T-helper 17 cell (primary cell): ENCODE data around the gene PLA2G4B. TPM values are rescaled to one million over a fixed set of nuclear protein-coding genes. Genes with fewer than 3 reads are reported as not detected.

Source experiments
- ATAC-seq: fragments of 150-1000 bp; cut with Tn5 transposase; 2 replicates; pipeline ENCODE4 v1.10.0; 2021; ENCODE audit warnings: mild to moderate bottlenecking, moderate library complexity
- DNase-seq, 3 donors: peaks; one replicate each; pipeline versions ENCODE4 v3.0.0 to v3.0.0-alpha.2; 2020 to 2021
- H3K9me3 ChIP-seq: one replicate; pipeline ENCODE4 v1.7.0; 2013; ENCODE audit warnings: low read length, mild to moderate bottlenecking; ENCODE audit not compliant: control insufficient read depth, poor library complexity, severe bottlenecking
- H3K27ac Mint-ChIP-seq: one replicate; pipeline ENCODE4 v1.8.0; 2022; ENCODE audit warnings: mild to moderate bottlenecking, moderate library complexity, mixed read lengths
- H3K27me3 Mint-ChIP-seq: one replicate; pipeline ENCODE4 v1.8.0; 2022; ENCODE audit warnings: mixed read lengths
- H3K36me3 Mint-ChIP-seq: one replicate; pipeline ENCODE4 v1.8.0; 2022; ENCODE audit warnings: low read depth, mixed read lengths
- H3K4me1 Mint-ChIP-seq: one replicate; pipeline ENCODE4 v1.8.0; 2022; ENCODE audit warnings: mild to moderate bottlenecking, mixed read lengths
- H3K4me3 Mint-ChIP-seq: one replicate; pipeline ENCODE4 v1.8.0; 2022; ENCODE audit warnings: mild to moderate bottlenecking, moderate library complexity, mixed read lengths
- total RNA-seq, 4 donors: library from RNA in 2 of 4; stranded (reverse) in 2 of 4; gene quantifications; one replicate each; pipeline ENCODE4 v1.2.3 and lab custom pipeline; 2022 to 2026

PLA2G4B gene
- total RNA-seq, 2 donors from 2014 or later = 23.1 to 34.8 TPM

GRCh38 chr15:41865490-41866055, 26.9 kb downstream of the PLA2G4B start:
- no peak for ATAC-seq
- Mint-ChIP-seq H3K4me3 (no peak overlapping the region), H3K27ac (no peak overlapping the region)

GRCh38 chr15:41866263-41866703, 27.6 kb downstream of the PLA2G4B start:
- no peaks in the 10 kb centered on the region for H3K9me3 ChIP-seq
- H3K36me3 Mint-ChIP-seq = no peaks in the 10 kb centered on the region
- no peak overlapping the region for H3K27ac Mint-ChIP-seq
- H3K27me3 Mint-ChIP-seq = no peaks in the 10 kb centered on the region
- DNase-seq (no peak), ATAC-seq (no peak)
- peaks cover 13% of the 10 kb centered on the region for H3K4me1 Mint-ChIP-seq
- no peak overlapping the region for H3K4me3 Mint-ChIP-seq

More at GRCh38 chr15:41865490-41866055, 26.9 kb downstream of the PLA2G4B start:
- no peaks in the 10 kb centered on the region for H3K9me3 ChIP-seq
- DNase-seq = no peak
- H3K36me3 Mint-ChIP-seq = no peaks in the 10 kb centered on the region
- H3K4me1 Mint-ChIP-seq = peaks cover 6% of the 10 kb centered on the region
- H3K27me3 Mint-ChIP-seq = no peaks in the 10 kb centered on the region

DNA sequence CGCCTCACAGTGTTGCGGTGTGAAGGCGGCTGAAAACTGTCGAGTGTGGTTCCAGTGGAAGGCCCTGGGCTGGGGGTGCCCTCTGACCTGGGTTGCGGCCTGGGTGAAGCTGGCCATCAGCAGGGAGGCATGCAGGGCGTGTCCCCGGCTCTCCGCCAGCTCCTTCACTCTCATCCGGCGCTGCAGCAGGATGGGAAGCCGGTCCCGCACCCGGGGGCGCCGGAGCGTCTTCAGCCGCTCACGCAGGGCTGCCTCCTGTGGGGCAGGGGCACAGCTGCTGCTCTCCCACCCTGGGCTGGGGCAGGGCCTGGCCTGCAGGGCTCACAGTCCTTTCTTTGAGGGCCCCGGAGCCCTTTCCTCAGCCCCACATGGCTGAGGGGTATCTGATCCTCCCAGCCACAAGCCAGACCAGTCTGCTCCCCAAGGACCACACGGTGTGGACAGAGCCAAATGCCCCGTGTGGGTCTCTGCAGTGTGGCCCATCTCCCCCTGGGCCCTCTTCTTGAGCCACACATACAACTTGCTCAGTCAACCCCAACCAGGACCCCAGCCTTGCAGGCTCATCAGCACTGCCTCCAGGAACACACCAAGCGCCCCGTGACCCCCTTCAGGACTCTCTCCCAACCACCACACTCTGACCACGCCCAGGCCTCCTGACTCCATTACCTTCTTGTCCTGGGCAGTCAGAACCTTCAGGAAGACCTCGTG, 28.4 kb downstream of the PLA2G4B start:
- H3K27ac Mint-ChIP-seq = peak overlapping the region; percentile 53
- no peaks in the 10 kb centered on the region for H3K9me3 ChIP-seq
- DNase-seq = no peak
- no peak for ATAC-seq
- no peak overlapping the region for H3K4me3 Mint-ChIP-seq
- no peaks in the 10 kb centered on the region for H3K27me3 Mint-ChIP-seq
- H3K4me1 Mint-ChIP-seq = peaks cover 13% of the 10 kb centered on the region
- no peaks in the 10 kb centered on the region for H3K36me3 Mint-ChIP-seq

DNA sequence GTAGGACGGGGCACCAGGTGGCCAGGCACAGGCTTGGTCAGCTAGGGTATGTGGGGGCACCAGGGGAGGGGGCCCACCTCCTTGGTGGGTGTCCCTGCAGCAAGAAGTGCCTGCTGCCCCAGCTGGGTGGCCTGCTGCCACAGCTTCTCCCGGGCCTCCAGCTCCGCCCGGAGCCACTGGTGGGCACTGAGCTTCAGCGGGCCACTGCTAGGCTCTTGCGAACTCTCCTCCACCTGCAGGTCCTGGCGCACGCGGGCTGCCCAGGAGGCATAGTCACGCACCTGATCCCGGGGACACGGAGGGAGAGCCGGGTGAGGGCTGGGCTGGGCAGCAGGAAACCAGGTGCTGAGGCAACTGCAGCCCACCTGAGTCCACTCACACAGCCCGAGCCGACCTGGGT, 29.7 kb downstream of the PLA2G4B start:
- no peak for DNase-seq
- Mint-ChIP-seq H3K4me1 (peaks cover 9% of the 10 kb centered on the region), H3K27ac (no peak overlapping the region), H3K27me3 (no peaks in the 10 kb centered on the region), H3K4me3 (no peak overlapping the region), H3K36me3 (no peaks in the 10 kb centered on the region)
- no peak for ATAC-seq
- no peaks in the 10 kb centered on the region for H3K9me3 ChIP-seq

GRCh38 chr15:41869770-41870688, 31.4 kb downstream of the PLA2G4B start:
- no peaks in the 10 kb centered on the region for H3K9me3 ChIP-seq
- H3K27me3 Mint-ChIP-seq = no peaks in the 10 kb centered on the region
- peak overlapping the region; percentile 86 for H3K4me3 Mint-ChIP-seq
- H3K36me3 Mint-ChIP-seq = no peaks in the 10 kb centered on the region
- DNase-seq (no peak), ATAC-seq (no peak)
- H3K27ac Mint-ChIP-seq = peak overlapping the region; percentile 95
- H3K4me1 Mint-ChIP-seq = peaks cover 12% of the 10 kb centered on the region

- H3K4me3 Mint-ChIP-seq = peak overlapping the region; percentile 86
Observed at GRCh38 chr15:41870689-41871081, 32.0 kb downstream of the PLA2G4B start.

GRCh38 chr15:41871175-41871905, 32.7 kb downstream of the PLA2G4B start:
- no peaks in the 10 kb centered on the region for H3K9me3 ChIP-seq
- ATAC-seq = no peak
- DNase-seq = no peak
- Mint-ChIP-seq H3K27me3 (no peaks in the 10 kb centered on the region), H3K36me3 (no peaks in the 10 kb centered on the region), H3K4me1 (peaks cover 15% of the 10 kb centered on the region), H3K4me3 (peak overlapping the region; percentile 86), H3K27ac (peak overlapping the region; percentile 95)

More at GRCh38 chr15:41870689-41871081, 32.0 kb downstream of the PLA2G4B start:
- H3K4me1 Mint-ChIP-seq = peaks cover 15% of the 10 kb centered on the region
- peak in 2 of 3 donors; percentile 29 to 44 for DNase-seq
- peak; percentile 98 for ATAC-seq
- no peaks in the 10 kb centered on the region for H3K27me3 Mint-ChIP-seq
- no peaks in the 10 kb centered on the region for H3K36me3 Mint-ChIP-seq
- peak overlapping the region; percentile 95 for H3K27ac Mint-ChIP-seq
- H3K9me3 ChIP-seq = no peaks in the 10 kb centered on the region

DNA sequence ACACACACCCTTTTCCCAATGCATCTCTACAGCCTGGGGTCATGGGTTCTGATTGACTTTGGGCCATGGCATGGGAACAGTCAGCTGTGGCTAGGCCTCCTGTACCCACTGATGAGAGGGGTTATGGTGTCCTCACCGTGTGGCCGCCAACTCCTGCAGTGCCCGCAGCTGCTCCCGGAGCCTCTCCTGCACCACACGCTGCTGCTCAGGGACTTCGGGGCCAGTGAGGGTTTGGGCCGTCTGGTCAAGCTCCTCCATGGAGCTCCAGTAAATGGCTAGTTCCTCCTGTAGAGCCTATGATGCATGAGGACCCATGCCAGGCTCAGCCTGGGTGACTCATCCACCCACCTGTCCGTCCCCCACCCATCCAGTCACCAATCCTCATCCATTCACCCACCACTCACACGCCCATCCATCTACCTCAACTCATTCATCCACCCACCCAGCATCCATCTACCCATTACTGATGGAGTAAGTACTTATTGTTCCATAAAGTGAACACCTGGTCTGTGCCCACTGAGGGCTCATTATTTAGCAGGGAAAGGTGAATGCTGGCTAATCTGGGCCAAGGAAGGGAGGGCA, 33.6 kb downstream of the PLA2G4B start:
- Mint-ChIP-seq H3K4me1 (peaks cover 15% of the 10 kb centered on the region), H3K36me3 (no peaks in the 10 kb centered on the region), H3K27ac (peak overlapping the region; percentile 95), H3K4me3 (no peak overlapping the region), H3K27me3 (no peaks in the 10 kb centered on the region)
- ATAC-seq (no peak), DNase-seq (no peak)
- H3K9me3 ChIP-seq = no peaks in the 10 kb centered on the region

DNA sequence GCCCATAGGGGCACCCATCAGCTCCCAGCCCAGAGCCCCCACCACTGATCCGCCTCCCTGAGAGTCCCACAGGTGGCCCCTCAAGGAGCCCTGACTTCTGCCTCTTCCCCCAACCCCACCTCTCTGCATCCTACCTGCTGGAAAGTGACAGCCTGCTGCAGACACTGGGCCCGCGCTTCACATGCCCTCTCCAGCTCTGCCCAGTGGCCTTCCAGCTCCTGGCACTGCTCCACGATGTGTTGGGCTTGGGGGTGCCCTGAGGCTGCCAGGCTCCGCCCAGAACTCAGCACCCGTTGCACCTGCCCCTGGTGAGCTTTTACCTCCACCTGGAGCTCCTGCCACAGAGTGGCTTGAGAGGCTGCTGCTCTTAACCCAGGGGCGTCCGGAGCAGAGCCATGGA, 35.1 kb downstream of the PLA2G4B start:
- Mint-ChIP-seq H3K27ac (peak overlapping the region; percentile 32), H3K27me3 (no peaks in the 10 kb centered on the region), H3K36me3 (no peaks in the 10 kb centered on the region), H3K4me1 (peaks cover 15% of the 10 kb centered on the region), H3K4me3 (no peak overlapping the region)
- DNase-seq (no peak), ATAC-seq (no peak)
- no peaks in the 10 kb centered on the region for H3K9me3 ChIP-seq

DNA sequence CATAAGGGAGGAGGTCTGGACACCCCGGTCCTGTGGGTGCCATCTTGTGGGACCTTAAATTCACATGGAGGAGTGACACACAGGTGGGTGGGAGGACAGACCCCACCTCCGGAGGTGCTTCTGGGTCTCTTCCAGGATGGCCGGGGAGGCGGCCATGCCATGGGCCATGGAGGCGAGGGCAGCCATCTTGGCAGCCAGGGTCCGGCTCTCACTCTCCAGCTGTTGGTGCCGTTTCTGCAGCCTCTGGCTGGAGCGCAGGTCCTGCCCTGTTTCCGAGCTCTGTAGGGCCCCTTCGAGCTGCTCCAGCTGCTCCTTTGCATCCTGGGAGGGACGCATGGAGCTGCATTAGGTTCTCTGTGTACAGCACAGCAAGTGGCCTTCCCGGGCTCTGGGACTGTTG, 36.1 kb downstream of the PLA2G4B start:
- DNase-seq (no peak), ATAC-seq (no peak)
- peaks cover 15% of the 10 kb centered on the region for H3K4me1 Mint-ChIP-seq
- no peaks in the 10 kb centered on the region for H3K36me3 Mint-ChIP-seq
- no peak overlapping the region for H3K27ac Mint-ChIP-seq
- no peak overlapping the region for H3K4me3 Mint-ChIP-seq
- H3K9me3 ChIP-seq = no peaks in the 10 kb centered on the region
- H3K27me3 Mint-ChIP-seq = no peaks in the 10 kb centered on the region

DNA sequence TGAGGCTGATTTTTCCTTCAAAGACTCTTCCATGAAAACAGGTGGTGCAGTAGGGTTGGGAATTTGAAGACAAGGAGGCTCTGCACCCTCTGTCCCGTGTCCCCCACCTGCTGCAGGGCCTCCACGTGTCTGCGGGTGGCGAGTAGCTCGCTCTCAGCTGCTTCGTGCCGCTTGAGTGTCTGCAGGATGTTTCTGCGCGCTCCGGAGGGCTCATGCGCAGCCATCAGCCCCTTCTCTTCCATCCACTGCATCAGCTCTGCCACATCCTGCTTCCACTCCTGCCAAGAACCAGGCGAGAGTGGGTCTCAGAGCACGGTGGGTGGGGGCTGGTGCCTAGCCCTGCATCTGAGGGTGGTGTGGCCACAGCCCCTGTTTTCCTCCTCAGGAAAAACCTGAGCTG, 37.4 kb downstream of the PLA2G4B start:
- Mint-ChIP-seq H3K36me3 (no peaks in the 10 kb centered on the region), H3K27me3 (peaks cover 5% of the 10 kb centered on the region), H3K27ac (no peak overlapping the region), H3K4me1 (peaks cover 13% of the 10 kb centered on the region), H3K4me3 (no peak overlapping the region)
- ATAC-seq (no peak), DNase-seq (no peak)
- H3K9me3 ChIP-seq = no peaks in the 10 kb centered on the region

DNA sequence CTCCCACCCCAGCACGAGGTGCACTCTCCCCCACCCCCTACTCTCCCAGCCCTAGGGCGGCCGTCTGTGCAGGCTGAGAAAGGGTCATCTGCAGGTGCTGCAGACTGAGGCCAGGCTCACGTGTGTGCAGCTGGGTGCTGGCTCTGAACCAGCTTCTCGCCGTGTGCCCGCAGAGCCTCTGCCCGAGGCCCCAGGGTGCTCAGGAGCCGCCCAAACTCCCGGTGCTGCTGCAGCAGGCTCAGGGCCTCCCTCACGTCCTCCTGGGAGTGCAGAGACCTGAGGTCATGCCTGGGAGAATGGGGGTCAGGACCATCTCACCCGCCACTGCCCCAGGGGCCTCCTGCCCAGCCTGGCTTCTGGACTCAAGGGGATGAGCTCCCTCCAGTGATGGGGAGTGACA, 38.0 kb downstream of the PLA2G4B start:
- no peak overlapping the region for H3K27ac Mint-ChIP-seq
- H3K36me3 Mint-ChIP-seq = peaks cover 4% of the 10 kb centered on the region
- H3K9me3 ChIP-seq = no peaks in the 10 kb centered on the region
- no peak for ATAC-seq
- peaks cover 13% of the 10 kb centered on the region for H3K4me1 Mint-ChIP-seq
- no peak overlapping the region for H3K4me3 Mint-ChIP-seq
- DNase-seq = no peak
- H3K27me3 Mint-ChIP-seq = peaks cover 12% of the 10 kb centered on the region
